HG03521 (cell line): ENCODE data around the gene UBE4A.
"Not testable (repeated sequence)": the region's sequence is repeated elsewhere in the genome, so short reads cannot be mapped to it uniquely, and the experiment has no call there.

Experiments used
- ATAC-seq: cut with Tn5 transposase; IDR thresholded peaks from one replicate; pipeline ENCODE4 v1.9.1; 2021; ENCODE audit warnings: mild to moderate bottlenecking, moderate library complexity; ENCODE audit not compliant: unreplicated experiment

UBE4A gene

GRCh38 chr11:118401151-118401879 is 41.9 kb downstream of the UBE4A start, which contains the start of gene ATP5MG:
Gene ATP5MG, plus strand, starts transcription at chr11:118401606. Its CDS starts 60 bp downstream, at chr11:118401666.
- ATAC-seq: peak; percentile 49

GRCh38 chr11:118401880-118402590 is 42.6 kb downstream of the UBE4A start:
- peak; percentile 8 for ATAC-seq

GRCh38 chr11:118402594-118402993 is 43.2 kb downstream of the UBE4A start:
- ATAC-seq: not testable (repeated sequence)

GRCh38 chr11:118406599-118407166 is 47.3 kb downstream of the UBE4A start:
- ATAC-seq: no peak

- ATAC-seq: peak; percentile 63
These were observed 50.8 kb downstream of the UBE4A start for GRCh38 chr11:118410055-118410745.

GRCh38 chr11:118411530-118411929 is 52.1 kb downstream of the UBE4A start:
- ATAC-seq: no peak

GRCh38 chr11:118412921-118413320 is 53.5 kb downstream of the UBE4A start:
- no peak for ATAC-seq

GRCh38 chr11:118415062-118415738 is 55.8 kb downstream of the UBE4A start:
- no peak for ATAC-seq

GRCh38 chr11:118415739-118416068 is 56.3 kb downstream of the UBE4A start:
- no peak for ATAC-seq

GRCh38 chr11:118416900-118417299 is 57.5 kb downstream of the UBE4A start:
- not testable (repeated sequence) for ATAC-seq

GRCh38 chr11:118417801-118418200 is 58.4 kb downstream of the UBE4A start:
- no peak for ATAC-seq

- no peak for ATAC-seq
These were observed 59.4 kb downstream of the UBE4A start for GRCh38 chr11:118418766-118419165.

- ATAC-seq: no peak
These were observed 68.3 kb downstream of the UBE4A start for GRCh38 chr11:118427707-118428106.

- no peak for ATAC-seq
These were observed 71.6 kb downstream of the UBE4A start for GRCh38 chr11:118430956-118431355.

- no peak for ATAC-seq
These were observed 74.7 kb downstream of the UBE4A start for GRCh38 chr11:118434123-118434552.

- no peak for ATAC-seq
These were observed 75.3 kb downstream of the UBE4A start for GRCh38 chr11:118434553-118435289.

- peak; percentile 21 for ATAC-seq
These were observed 76.0 kb downstream of the UBE4A start for GRCh38 chr11:118435290-118435892.

- peak; percentile 60 for ATAC-seq
These were observed 76.7 kb downstream of the UBE4A start, which contains the start of gene KMT2A for GRCh38 chr11:118435893-118436624. Gene KMT2A, plus strand, starts transcription at chr11:118436492. Its CDS starts 21 bp downstream, at chr11:118436513.
